KBM-7 (cell line): ENCODE data around the gene PAF1.
A peak's percentile ranks its signal among the peaks of the same experiment; 100 is the strongest.

Experiments used
- DNase-seq: peaks from one replicate; pipeline ENCODE4 v3.0.0-alpha.2; 2015
- in situ Hi-C: fragments of 300-500 bp; cut with MboI; formaldehyde crosslinking; loops from 2 replicates; pipeline ENCODE4 v1.14.3; 2020; ENCODE audit warnings: low sequenced_read_pairs, low pct_unique_long_range_greater_than_20kb, mixed read lengths

PAF1 gene

GRCh38 chr19:39390751-39391437 is at the start of gene PAF1, which contains the start of gene MED29:
TSS of gene PAF1 (minus strand) at chr19:39391106. CDS start at chr19:39390864, 242 bp downstream.
TSS of gene MED29 (plus strand) at chr19:39391378. CDS start at chr19:39391423, 45 bp downstream.
- DNase-seq, result peak; percentile 100
- in situ Hi-C loops, result no loop called here

DNA sequence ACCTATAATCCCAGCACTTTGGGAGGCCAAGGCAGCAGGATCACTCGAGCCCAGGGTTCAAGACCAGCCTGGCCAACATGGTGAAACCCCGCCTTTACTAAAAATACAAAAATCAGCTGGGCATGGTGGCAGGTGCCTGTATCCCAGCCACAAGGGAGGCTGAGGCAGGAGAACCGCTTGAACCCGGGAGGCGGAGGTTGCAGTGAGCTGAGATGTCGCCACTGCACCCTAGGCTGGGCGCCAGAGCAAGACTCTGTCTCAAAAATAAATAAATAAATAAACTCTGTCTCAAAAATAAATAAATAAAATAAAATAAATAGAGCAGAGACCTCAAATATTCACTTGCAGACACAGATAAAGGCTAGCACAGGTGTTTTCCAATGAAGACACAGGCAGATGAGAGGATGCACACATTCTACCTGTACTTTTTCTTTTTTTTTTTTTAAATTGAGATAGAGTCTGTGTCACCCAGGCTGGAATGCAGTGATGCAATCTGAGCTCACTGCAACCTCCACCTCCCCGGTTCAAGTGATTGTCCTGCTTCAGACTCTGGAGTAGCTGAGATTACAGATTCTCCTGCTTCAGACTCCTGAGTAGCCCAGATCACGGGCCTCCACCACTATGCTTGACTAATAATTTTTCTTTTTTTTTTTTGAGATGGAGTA is 47.5 kb upstream of the PAF1 start:
- no peak for DNase-seq
- in situ Hi-C loops, result no loop called here

- no peak for DNase-seq
- in situ Hi-C loops, result no loop called here
These were observed 45.4 kb upstream of the PAF1 start for GRCh38 chr19:39436350-39436716.

- peak; percentile 98 for DNase-seq
- in situ Hi-C loops, result no loop called here
These were observed 44.8 kb upstream of the PAF1 start, which contains the start of gene RPS16 for GRCh38 chr19:39435499-39436349. TSS of gene RPS16 (minus strand) at chr19:39435949. CDS start at chr19:39435895, 54 bp downstream.

DNA sequence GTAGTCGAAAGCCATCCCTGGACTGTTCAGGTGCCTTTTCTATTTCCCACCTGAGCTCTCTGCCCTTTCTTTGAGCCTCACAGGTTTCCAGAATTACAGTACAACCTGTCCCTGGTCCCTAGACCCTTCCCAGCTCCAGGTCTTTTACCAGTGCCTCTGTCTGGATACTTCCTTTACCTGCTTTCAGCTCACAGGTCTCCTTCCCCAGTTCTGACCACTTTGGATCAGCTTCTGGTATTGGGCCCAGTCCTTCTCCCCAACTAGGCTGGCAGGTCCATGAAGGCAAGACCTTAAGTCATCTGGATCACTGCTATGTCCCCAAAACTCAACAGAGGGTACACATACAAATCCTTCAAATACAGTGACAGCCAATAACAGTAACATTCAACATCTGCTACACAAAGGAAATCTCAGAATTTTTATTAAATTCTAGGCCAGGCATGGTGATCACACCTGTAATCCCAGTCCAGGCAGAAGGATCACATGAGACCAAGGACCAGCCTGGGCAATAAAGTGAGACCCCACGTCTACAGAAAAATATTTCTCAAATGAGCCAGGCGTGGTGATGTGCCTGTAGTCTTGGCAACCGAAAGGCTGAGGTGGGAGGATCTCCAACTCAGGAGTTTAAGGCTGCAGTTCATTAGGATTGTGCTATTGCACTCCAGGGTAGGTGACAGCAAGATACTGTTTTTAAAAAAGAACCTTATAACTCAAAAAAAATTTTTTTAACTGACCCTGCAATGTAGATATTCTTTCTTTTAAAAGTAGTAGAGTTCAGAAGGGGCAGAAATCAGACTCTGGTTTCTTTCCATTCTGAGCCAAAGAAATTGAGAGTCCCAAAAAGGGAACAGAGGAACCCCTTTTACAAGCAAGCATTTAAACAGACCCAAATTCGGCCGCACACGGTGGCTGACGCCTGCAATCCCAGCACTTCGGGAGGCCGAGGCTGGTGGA is 43.5 kb upstream of the PAF1 start:
- DNase-seq, result no peak
- in situ Hi-C loops, result no loop called here

DNA sequence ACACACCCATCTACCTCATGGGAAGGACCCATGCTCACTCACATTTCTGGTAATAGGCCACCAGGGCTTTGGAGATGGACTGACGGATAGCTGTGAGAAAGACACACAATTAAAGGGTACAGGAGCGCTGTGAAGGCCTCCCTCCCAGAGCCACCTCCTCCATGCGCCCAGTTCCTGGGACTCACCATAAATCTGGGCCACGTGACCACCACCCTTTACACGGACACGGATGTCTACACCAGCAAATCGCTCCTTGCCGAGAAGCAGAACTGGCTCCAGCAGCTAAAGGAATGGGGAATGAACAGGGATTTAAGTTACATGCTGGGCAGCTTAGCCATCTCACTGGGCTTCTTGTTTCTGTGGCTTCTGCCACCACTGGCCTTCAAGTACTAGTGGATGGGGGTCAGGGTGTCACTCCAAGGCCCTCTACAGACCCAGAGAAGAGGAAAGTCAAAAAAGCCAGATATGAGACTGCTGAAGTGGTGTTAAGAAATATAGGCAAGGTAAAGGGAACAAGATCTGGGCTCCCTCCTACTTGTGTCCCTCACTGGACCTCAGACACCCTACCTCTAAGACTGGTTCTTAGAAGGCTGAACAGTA is 42.7 kb upstream of the PAF1 start:
- in situ Hi-C loops, result no loop called here
- no peak for DNase-seq

- in situ Hi-C loops, result no loop called here
- no peak for DNase-seq
These were observed 41.7 kb upstream of the PAF1 start for GRCh38 chr19:39432677-39433025.

DNA sequence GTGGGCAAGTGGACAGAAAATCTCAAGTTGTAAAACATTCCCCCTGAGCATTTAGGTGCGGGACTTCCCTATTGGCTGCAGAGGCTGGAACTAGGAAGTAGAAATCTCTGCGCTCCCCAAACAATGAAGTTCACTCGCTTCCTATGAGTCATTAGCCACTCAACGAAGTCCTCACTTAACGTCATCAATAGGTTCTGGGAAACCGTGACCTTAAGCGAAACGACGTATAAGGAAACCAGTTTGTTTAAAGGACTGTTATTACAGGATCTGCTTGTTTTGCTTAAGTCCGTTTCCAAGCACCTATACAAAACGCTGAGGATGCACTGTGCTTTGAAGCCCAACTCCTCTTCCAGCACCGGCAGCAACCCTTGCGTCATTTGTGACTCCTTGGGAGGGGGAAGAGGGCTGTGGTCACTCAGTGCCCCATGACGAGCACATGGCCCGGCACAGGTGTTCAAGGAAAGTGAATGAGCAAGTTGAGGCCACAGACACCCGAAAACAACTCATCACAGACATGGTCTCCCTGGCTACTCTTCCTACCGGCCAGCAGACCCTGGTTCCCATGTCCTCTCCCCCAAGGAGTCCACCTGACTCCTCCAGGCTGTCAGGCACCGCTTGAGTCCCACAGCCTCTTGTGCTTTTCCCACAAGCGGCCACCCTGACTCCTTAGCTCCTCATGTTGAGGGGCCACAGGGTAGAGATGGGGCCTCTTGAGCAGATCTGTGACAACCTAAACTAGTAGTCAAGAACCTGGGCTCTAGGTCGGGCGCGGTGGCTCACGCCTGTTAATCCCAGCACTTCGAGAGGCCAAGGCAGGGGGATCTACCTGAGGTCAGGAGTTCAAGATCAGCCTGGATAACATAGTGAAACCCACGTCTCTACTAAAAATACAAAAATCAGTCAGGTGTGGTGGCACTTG is 40.0 kb upstream of the PAF1 start:
- DNase-seq, result peak; percentile 89
- in situ Hi-C loops, result no loop called here

GRCh38 chr19:39428283-39429112 is 37.6 kb upstream of the PAF1 start:
- in situ Hi-C loops, result no loop called here
- no peak for DNase-seq

GRCh38 chr19:39427707-39428106 is 36.8 kb upstream of the PAF1 start:
- in situ Hi-C loops, result no loop called here
- no peak for DNase-seq

- no peak for DNase-seq
- in situ Hi-C loops, result no loop called here
These were observed 35.3 kb upstream of the PAF1 start for GRCh38 chr19:39426170-39426569.

GRCh38 chr19:39425744-39426143 is 34.8 kb upstream of the PAF1 start:
- in situ Hi-C loops, result no loop called here
- no peak for DNase-seq

DNA sequence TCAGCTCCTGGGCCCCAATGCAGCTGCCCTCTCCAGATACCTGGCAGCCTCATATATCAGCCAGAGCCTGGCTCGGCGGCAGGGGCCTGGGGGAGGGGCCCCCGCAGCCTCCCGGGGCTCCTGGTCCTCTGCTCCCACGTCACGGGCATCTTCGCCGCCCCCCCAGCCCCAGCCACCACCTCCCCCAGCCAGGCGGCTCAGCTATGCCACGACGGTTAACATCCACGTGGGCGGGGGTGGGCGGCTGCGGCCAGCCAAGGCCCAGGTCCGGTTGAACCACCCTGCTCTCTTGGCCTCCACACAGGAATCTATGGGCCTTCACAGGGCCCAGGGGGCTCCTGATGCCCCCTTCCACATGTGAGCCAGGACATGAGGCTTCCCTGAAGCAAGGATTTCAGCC is 34.0 kb upstream of the PAF1 start:
- in situ Hi-C loops, result no loop called here
- DNase-seq, result no peak

DNA sequence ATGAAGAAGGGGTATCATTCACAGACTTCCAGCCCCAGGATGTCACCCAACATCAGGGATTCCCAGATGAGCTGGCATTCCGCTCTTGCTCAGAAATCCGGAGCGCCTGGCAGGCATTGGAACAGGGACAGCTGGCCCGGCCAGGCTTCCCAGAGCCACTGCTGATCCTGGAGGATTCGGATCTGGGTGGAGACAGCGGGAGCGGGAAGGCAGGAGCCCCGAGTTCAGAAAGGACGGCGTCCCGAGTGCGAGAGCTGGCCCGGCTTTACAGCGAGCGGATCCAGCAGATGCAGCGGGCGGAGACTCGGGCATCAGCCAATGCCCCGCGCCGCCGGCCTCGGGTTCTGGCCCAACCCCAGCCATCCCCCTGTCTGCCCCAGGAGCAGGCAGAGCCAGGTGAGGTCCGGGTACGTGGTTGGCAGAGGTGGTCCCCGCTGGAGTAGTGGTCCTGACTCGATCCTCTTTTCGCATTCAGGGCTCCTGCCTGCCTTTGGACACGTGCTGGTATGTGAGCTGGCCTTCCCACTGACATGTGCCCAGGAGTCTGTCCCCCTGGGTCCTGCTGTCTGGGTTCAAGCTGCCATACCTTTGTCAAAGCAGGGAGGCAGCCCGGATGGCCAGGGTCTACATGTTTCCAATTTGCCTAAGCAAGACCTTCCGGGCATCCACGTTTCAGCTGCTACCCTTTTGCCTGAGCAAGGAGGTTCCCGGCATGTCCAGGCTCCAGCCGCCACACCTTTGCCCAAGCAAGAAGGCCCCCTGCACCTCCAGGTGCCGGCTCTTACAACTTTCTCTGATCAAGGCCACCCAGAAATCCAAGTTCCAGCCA is 32.6 kb upstream of the PAF1 start:
- no peak for DNase-seq
- in situ Hi-C loops, result no loop called here

- in situ Hi-C loops, result no loop called here
- DNase-seq, result no peak
These were observed 31.1 kb upstream of the PAF1 start for GRCh38 chr19:39422020-39422419.

- DNase-seq, result no peak
- in situ Hi-C loops, result no loop called here
These were observed 29.9 kb upstream of the PAF1 start for GRCh38 chr19:39420769-39421168.
